NB4 (cell line): ENCODE results near the gene DGLUCY.

Experiments
- MAX ChIP-seq: IDR thresholded peaks from 2 replicates; pipeline ENCODE4 v1.6.1; 2011; ENCODE audit warnings: low read depth, low read length
- MYC ChIP-seq: IDR thresholded peaks from 2 replicates; pipeline ENCODE4 v1.6.1; 2011; ENCODE audit warnings: low read depth, low read length
- POLR2A ChIP-seq: IDR thresholded peaks from 2 replicates; pipeline ENCODE4 v1.6.1; 2011; ENCODE audit warnings: mild to moderate bottlenecking; ENCODE audit not compliant: insufficient read length; ENCODE audit errors: extremely low read depth
- TF ChIP-seq, protein P1 (sequence below): IDR thresholded peaks from one replicate; pipeline ENCODE4 v1.5.1; 2012; ENCODE audit warnings: low read depth, low read length

- TF ChIP-seq, protein P1, sequence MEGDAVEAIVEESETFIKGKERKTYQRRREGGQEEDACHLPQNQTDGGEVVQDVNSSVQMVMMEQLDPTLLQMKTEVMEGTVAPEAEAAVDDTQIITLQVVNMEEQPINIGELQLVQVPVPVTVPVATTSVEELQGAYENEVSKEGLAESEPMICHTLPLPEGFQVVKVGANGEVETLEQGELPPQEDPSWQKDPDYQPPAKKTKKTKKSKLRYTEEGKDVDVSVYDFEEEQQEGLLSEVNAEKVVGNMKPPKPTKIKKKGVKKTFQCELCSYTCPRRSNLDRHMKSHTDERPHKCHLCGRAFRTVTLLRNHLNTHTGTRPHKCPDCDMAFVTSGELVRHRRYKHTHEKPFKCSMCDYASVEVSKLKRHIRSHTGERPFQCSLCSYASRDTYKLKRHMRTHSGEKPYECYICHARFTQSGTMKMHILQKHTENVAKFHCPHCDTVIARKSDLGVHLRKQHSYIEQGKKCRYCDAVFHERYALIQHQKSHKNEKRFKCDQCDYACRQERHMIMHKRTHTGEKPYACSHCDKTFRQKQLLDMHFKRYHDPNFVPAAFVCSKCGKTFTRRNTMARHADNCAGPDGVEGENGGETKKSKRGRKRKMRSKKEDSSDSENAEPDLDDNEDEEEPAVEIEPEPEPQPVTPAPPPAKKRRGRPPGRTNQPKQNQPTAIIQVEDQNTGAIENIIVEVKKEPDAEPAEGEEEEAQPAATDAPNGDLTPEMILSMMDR = no peak
- TF ChIP-seq POLR2A = no peak
- TF ChIP-seq MAX = no peak
- TF ChIP-seq MYC = no peak
These were observed 9.3 kb downstream of the DGLUCY start for GRCh38 chr14:91123201-91123600.
